Heart right ventricle (tissue), 16 donors: ENCODE measurements around the gene PLEKHG2. TPM values are rescaled to one million over a fixed set of nuclear protein-coding genes. Genes with fewer than 3 reads are reported as not detected.

Source experiments
- ATAC-seq, 8 donors: fragments of 200-7000 bp; cut with Tn5 transposase; one replicate each; pipeline ENCODE4 v1.9.1; 2020; ENCODE audit warnings: mild to moderate bottlenecking in 8 of 8, moderate library complexity in 8 of 8, moderate number of reproducible peaks in 1 of 8
- DNase-seq, 2 donors: peaks; one replicate each; pipeline ENCODE4 v3.0.0-alpha.2; 2020
- H3K27ac ChIP-seq, 10 donors: fragments of 200-600 bp; sonication (generic) in 2 of 10; one replicate each; pipeline versions ENCODE4 v1.5.0 to v1.8.0; 2020 to 2022; ENCODE audit warnings: mild to moderate bottlenecking in 3 of 10
- H3K27me3 ChIP-seq, 7 donors: fragments of 200-600 bp; one replicate each; pipeline ENCODE4 v1.8.0; 2021 to 2022; ENCODE audit warnings: mild to moderate bottlenecking in 2 of 7
- H3K36me3 ChIP-seq, 9 donors: fragments of 200-600 bp; sonication (generic) in 1 of 9; one replicate each; pipeline versions ENCODE4 v1.5.0 to v1.8.0; 2020 to 2022; ENCODE audit warnings: mild to moderate bottlenecking in 2 of 9
- H3K4me1 ChIP-seq, 9 donors: fragments of 200-600 bp; sonication (generic) in 1 of 9; one replicate each; pipeline versions ENCODE4 v1.5.0 to v1.8.0; 2020 to 2022; ENCODE audit warnings: mild to moderate bottlenecking in 4 of 9
- H3K4me3 ChIP-seq, 10 donors: fragments of 200-600 bp; sonication (generic) in 2 of 10; one replicate each; pipeline versions ENCODE4 v1.5.0 to v1.8.0; 2020 to 2022; ENCODE audit warnings: mild to moderate bottlenecking in 7 of 10, moderate library complexity in 2 of 10
- H3K9me3 ChIP-seq, 11 donors: fragments of 200-600 bp in 10 of 11; sonication (generic) in 2 of 11; one replicate each; pipeline versions ENCODE4 v1.5.0 to v1.8.0; 2013 to 2022; ENCODE audit warnings: mild to moderate bottlenecking in 2 of 11, control low read depth in 1 of 11, moderate library complexity in 1 of 11
- WGBS, 2 donors: extraction: QIAGEN DNeasy Blood & Tissue Kit; methylation state at CpG; one replicate each; pipeline ENCODE4 v1.1.7; 2013; ENCODE audit warnings: inconsistent platforms in 1 of 2; 5-methylcytosine and 5-hydroxymethylcytosine counted together
- intact Hi-C, 10 donors: fragments of 100-400 bp; cut with DNase I; formaldehyde crosslinking; loops; one replicate each; pipeline versions ENCODE4 v1.11.1 to v1.14.2; 2022
- polyA plus RNA-seq, 2 donors: library from polyadenylated mRNA; stranded (reverse); fragments of 200-250 nt; gene quantifications; one replicate each; pipeline ENCODE4 v1.2.3, GENCODE V29; 2013
- total RNA-seq, 10 donors: library from RNA; stranded (reverse); fragmentation: NEBNext Ultra II Directional in 3 of 10; extraction: Animal tissue kit (Norgen Biotek cat#: 25700) in 3 of 10; gene quantifications; one replicate each; pipeline versions ENCODE4 v1.2.1 to v1.2.4, GENCODE V29; 2021 to 2023
- TF ChIP-seq, protein P1 (sequence below), 9 donors: fragments of 200-600 bp; sonication (generic) in 2 of 9; IDR thresholded peaks; one replicate each; pipeline versions ENCODE4 v1.5.0 to v1.8.0; 2021 to 2022; ENCODE audit warnings: antibody characterized with exemption in 9 of 9, mild to moderate bottlenecking in 5 of 9, moderate library complexity in 1 of 9
- donor health status: Arrhythmogenic right ventricular cardiomyopathy.
- donor health status: ischemic (EF 13 %, LVEDD 7.1; RV severe dilation, severe dysfunction).
- donor health status: healthy with polysubstance abuse.
- donor health status: DM: no; HTN: yes; CAD: no.
- donor health status: DM: no; HTN: no; CAD: no.
- donor health status: ischemic (EF 25% LVEDD 6.9; RV normal size, moderate dysfunction).
- donor health status: ischemic (EF 25% LVEDD 5.7; RV mildly dilated, moderate dysfunction).
- donor health status: healthy.
- donor health status: DM: yes; HTN: yes; CAD: no.
- donor health status: Ischemic cardiomyopathy.
- donor health status: ischemic (EF 35%, LVEDD 5.7; RV mildly dilated, moderate dysfunction).
- donor health status: nonischemic (EF 11% LVEDD 7.7; RV severe dilation, severe dysfunction).
- donor health status: DM: yes; HTN: yes; CAD: no.
- donor health status: PGD.
- donor health status: ischemic (EF 29% LVEDD 5.4; RV normal size, mild dysfunction).
- donor health status: nonischemic (EF 23%, LVEDD 6.1; RV moderate dilation, normal function).

PLEKHG2 gene
- total and polyA plus RNA-seq, 12 donors = 6.9 to 23.1 (median 15.1) TPM

DNA sequence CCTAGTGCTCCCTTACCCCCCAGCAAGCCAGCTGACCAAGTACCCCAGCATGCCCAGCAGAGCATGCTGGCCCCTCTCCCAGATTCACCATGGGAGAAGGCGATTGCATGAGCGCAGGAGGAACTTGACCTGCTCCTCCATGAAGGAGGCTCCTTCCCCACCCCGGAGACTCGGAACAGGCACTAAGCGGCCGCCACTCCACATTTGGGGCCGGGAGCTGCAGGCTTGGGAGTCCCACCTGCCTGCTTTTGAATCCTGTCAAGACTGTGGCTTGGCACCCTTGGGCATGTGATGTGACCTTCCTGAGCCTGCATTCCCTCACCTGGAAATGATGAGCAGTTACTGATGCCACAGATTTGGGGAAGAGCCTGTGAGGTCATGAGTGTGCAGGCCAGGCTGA is 55.5 kb downstream of the PLEKHG2 start:
- intact Hi-C loops = no loop called here
- DNase-seq = no peak
- WGBS, 2 donors = 94 to 95% methylated on average over 7 of the region's 7 CpGs
- Histone ChIP-seq H3K27me3 (no peaks in the 10 kb centered on the region), H3K9me3 (no peaks in the 10 kb centered on the region), H3K4me3 (no peak overlapping the region), H3K27ac (no peak overlapping the region), H3K36me3 (peaks cover 3 to 100% (median 88%) of the 10 kb centered on the region in 9 donors), H3K4me1 (no peaks in the 10 kb centered on the region)
- TF ChIP-seq, protein P1, sequence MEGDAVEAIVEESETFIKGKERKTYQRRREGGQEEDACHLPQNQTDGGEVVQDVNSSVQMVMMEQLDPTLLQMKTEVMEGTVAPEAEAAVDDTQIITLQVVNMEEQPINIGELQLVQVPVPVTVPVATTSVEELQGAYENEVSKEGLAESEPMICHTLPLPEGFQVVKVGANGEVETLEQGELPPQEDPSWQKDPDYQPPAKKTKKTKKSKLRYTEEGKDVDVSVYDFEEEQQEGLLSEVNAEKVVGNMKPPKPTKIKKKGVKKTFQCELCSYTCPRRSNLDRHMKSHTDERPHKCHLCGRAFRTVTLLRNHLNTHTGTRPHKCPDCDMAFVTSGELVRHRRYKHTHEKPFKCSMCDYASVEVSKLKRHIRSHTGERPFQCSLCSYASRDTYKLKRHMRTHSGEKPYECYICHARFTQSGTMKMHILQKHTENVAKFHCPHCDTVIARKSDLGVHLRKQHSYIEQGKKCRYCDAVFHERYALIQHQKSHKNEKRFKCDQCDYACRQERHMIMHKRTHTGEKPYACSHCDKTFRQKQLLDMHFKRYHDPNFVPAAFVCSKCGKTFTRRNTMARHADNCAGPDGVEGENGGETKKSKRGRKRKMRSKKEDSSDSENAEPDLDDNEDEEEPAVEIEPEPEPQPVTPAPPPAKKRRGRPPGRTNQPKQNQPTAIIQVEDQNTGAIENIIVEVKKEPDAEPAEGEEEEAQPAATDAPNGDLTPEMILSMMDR (IDR thresholded peaks at IDR 0.05) = no peak
- no peak for ATAC-seq

DNA sequence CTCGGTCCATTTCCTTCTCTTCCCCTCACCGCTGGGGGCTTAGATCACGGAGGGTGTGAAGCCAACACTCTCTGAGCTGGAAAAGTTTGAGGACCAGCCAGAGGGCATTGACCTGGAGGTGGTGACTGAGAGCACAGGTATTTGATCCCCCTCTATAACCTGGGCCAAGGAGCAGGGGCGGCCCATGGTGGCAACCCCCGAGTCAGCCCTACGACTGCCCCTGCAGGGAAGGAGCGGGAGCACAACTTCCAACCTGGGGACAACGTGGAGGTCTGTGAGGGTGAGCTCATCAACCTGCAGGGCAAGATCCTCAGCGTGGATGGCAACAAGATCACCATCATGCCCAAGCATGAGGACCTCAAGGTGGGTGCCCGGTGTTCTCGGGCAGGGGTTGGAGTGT is 56.6 kb downstream of the PLEKHG2 start:
- intact Hi-C loops = no loop called here
- ATAC-seq (no peak), DNase-seq (no peak)
- WGBS, 2 donors = 91% methylated on average over 11 of the region's 11 CpGs
- Histone ChIP-seq H3K27me3 (no peaks in the 10 kb centered on the region), H3K27ac (no peak overlapping the region), H3K9me3 (no peaks in the 10 kb centered on the region), H3K36me3 (peaks cover 3 to 100% (median 96%) of the 10 kb centered on the region in 9 donors), H3K4me3 (no peak overlapping the region), H3K4me1 (no peaks in the 10 kb centered on the region)
- TF ChIP-seq, protein P1 (IDR thresholded peaks at IDR 0.05) = no peak

DNA sequence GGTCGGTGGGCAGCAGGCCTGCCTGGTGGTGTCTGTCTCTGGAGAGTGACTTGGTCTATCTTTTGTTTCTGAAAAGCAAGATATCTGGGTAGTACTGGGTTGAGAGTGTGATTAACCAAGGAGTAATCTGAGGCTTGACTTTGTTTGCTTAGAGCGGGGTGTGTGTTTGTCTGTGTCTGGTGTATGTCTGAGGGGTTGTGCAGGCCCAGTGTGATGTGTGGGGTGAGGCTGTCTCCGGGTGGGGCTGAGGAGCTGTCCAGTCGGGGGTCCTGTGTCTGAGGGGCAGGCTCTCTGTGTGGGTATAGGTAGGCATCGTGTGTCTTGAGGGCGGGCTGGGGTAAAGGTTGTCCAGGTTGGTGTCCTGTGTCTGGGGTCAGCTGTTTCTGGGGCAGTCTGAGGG is 57.1 kb downstream of the PLEKHG2 start:
- TF ChIP-seq, protein P1 (IDR thresholded peaks at IDR 0.05) = no peak
- no peaks in the 10 kb centered on the region for H3K9me3 ChIP-seq
- H3K27me3 ChIP-seq = no peaks in the 10 kb centered on the region
- no peak for ATAC-seq
- DNase-seq = no peak
- peaks cover 3 to 100% (median 96%) of the 10 kb centered on the region in 9 donors for H3K36me3 ChIP-seq
- H3K4me3 ChIP-seq = no peak overlapping the region
- intact Hi-C loops = no loop called here
- WGBS, 2 donors = 90 to 94% methylated on average over 6 of the region's 6 CpGs
- H3K4me1 ChIP-seq = no peaks in the 10 kb centered on the region
- no peak overlapping the region for H3K27ac ChIP-seq

DNA sequence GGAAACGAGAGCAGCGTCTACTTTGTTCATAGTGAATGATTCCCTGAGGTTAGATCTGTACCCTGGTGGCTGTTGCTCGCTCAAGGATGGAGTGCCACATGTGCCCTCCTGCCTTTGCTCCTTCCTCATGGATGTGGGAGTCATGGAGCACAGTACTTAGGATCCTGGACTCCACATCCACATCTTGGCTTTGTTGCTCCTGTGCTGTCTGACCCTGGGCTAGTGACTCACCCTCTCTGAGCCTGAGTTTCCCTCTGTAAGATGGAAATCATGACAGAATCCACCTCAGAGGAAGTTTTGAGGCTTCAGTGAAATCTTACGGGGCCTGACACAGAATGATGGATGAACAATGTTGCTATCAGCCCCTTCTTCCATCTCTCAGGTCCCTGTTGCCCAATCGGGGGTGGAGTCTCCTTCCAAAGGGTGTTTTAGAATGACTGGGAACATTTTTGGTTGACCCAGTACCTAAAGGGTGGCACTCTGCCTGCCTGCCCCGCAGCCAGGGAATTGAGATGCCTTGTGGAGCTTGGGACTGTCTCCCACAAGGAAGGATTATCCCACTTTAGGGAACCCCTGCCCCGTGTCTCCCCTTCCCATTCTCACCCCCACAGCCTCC is 58.4 kb downstream of the PLEKHG2 start:
- TF ChIP-seq, protein P1 (IDR thresholded peaks at IDR 0.05) = no peak
- intact Hi-C loops = loop anchor here in 7 of 10 donors (5.0 to 10.0 kb wide), 3 partner anchors 61 to 1066 kb away; partner anchors contain the start of genes EID2B (in 6 of the 7) and FAM98C (in 1 of the 7)

More for the DNA sequence above, 58.4 kb downstream of the PLEKHG2 start:
- Histone ChIP-seq H3K4me1 (peaks cover 0 to 4% (median 0%) of the 10 kb centered on the region in 9 donors), H3K27me3 (no peaks in the 10 kb centered on the region), H3K27ac (no peak overlapping the region), H3K36me3 (peaks cover 0 to 100% (median 94%) of the 10 kb centered on the region in 9 donors), H3K4me3 (no peak overlapping the region), H3K9me3 (no peaks in the 10 kb centered on the region)
- DNase-seq (no peak), ATAC-seq (no peak)
- WGBS, 2 donors = 84 to 92% methylated on average over 7 of the region's 7 CpGs
